IMR-90 (cell line): ENCODE measurements around the gene SMC1B. TPM values are rescaled to one million over a fixed set of nuclear protein-coding genes. Genes with fewer than 3 reads are reported as not detected.

Experiments used
- ATAC-seq: fragments of 200-7000 bp; cut with Tn5 transposase; 2 replicates; pipeline ENCODE4 v1.9.1; 2020; ENCODE audit warnings: low read depth, mild to moderate bottlenecking, moderate library complexity
- BruUV-seq: library from RNA; stranded (reverse); fragments of 400-500 nt; replicated peaks from 2 replicates; lab custom pipeline; 2021; lab: Mats Ljungman, UMichigan
- CTCF ChIA-PET: fragments of 300-600 bp; formaldehyde crosslinking; extraction: SDS; loops from one replicate; lab custom pipeline; 2021; ENCODE audit warnings: antibody characterized with exemption; lab: Yijun Ruan, JAX
- POLR2A ChIA-PET: fragments of 300-600 bp; sonication (Branson Sonifier 250); formaldehyde crosslinking; loops from one replicate; lab custom pipeline; 2022; ENCODE audit warnings: antibody characterized with exemption; ENCODE audit not compliant: unreplicated experiment; lab: Charles Lee
- DNase-seq: peaks from one replicate; pipeline ENCODE4 v3.0.0; 2013
- H2AFZ ChIP-seq: replicated peaks from 2 replicates; pipeline ENCODE3; 2013; ENCODE audit warnings: low read length, mild to moderate bottlenecking; ENCODE audit not compliant: poor library complexity
- H2AK5ac ChIP-seq: 2 replicates; pipeline ENCODE4 v1.6.1; 2013; ENCODE audit warnings: low read depth, low read length, inconsistent platforms
- H2AK9ac ChIP-seq: replicated peaks from 2 replicates; pipeline ENCODE3; 2013; ENCODE audit warnings: mild to moderate bottlenecking, low read depth, low read length, moderate library complexity; ENCODE audit not compliant: poor library complexity
- H2BK120ac ChIP-seq: 2 replicates; pipeline ENCODE4 v1.6.1; 2013; ENCODE audit warnings: low read depth, low read length, inconsistent platforms
- H2BK15ac ChIP-seq: 3 replicates; pipeline ENCODE4 v1.6.1; 2013; ENCODE audit warnings: low read depth, low read length, inconsistent platforms
- H2BK20ac ChIP-seq: 2 replicates; pipeline ENCODE4 v1.6.1; 2013; ENCODE audit warnings: low read depth, mild to moderate bottlenecking, inconsistent platforms, low read length, moderate library complexity
- H2BK5ac ChIP-seq: 2 replicates; pipeline ENCODE4 v1.6.1; 2013; ENCODE audit warnings: mild to moderate bottlenecking, low read depth, low read length, inconsistent platforms; ENCODE audit not compliant: poor library complexity, severe bottlenecking
- H3K14ac ChIP-seq: replicated peaks from 2 replicates; pipeline ENCODE4 v1.6.1; 2013; ENCODE audit warnings: low read depth, low read length, inconsistent platforms
- H3K18ac ChIP-seq: 2 replicates; pipeline ENCODE4 v1.6.1; 2013; ENCODE audit warnings: low read depth, low read length, control low read depth
- H3K23ac ChIP-seq: 2 replicates; pipeline ENCODE4 v1.6.1; 2013; ENCODE audit warnings: low read depth, low read length, inconsistent platforms
- H3K27ac ChIP-seq: 2 replicates; pipeline ENCODE4 v1.5.1; 2013; ENCODE audit warnings: mild to moderate bottlenecking, control low read depth, low read length; ENCODE audit not compliant: insufficient read depth
- H3K27me3 ChIP-seq: 2 replicates; pipeline ENCODE4 v1.6.1; 2013; ENCODE audit warnings: low read length; ENCODE audit not compliant: control insufficient read depth, insufficient read depth
- H3K36me3 ChIP-seq: 2 replicates; pipeline ENCODE4 v1.6.1; 2013; ENCODE audit warnings: low read length, mixed read lengths; ENCODE audit not compliant: control insufficient read depth, insufficient read depth
- H3K4ac ChIP-seq: 2 replicates; pipeline ENCODE4 v1.6.1; 2013; ENCODE audit warnings: low read depth, low read length, inconsistent platforms
- H3K4me1 ChIP-seq: 2 replicates; pipeline ENCODE4 v1.6.1; 2013; ENCODE audit warnings: low read length, mixed read lengths; ENCODE audit not compliant: control insufficient read depth, insufficient read depth
- H3K4me2 ChIP-seq: 2 replicates; pipeline ENCODE4 v1.6.1; 2013; ENCODE audit warnings: low read depth, mild to moderate bottlenecking, control low read depth, low read length, moderate library complexity
- H3K4me3 ChIP-seq: 2 replicates; pipeline ENCODE4 v1.5.1; 2013; ENCODE audit warnings: low read depth, mild to moderate bottlenecking, control low read depth, low read length, moderate library complexity; ENCODE audit not compliant: insufficient read depth
- H3K56ac ChIP-seq: 2 replicates; pipeline ENCODE4 v1.6.1; 2013; ENCODE audit warnings: low read length, inconsistent platforms; ENCODE audit not compliant: insufficient read depth; ENCODE audit errors: extremely low read depth
- H3K79me1 ChIP-seq, 2 experiments: 2 replicates each; pipeline ENCODE4 v1.6.1; 2013; ENCODE audit warnings: low read length in 2 of 2, inconsistent platforms in 1 of 2, low read depth in 1 of 2
- H3K9ac ChIP-seq: 2 replicates; pipeline ENCODE4 v1.6.1; 2013; ENCODE audit warnings: low read depth, low read length, control low read depth
- H3K9me1 ChIP-seq: 2 replicates; pipeline ENCODE4 v1.6.1; 2013; ENCODE audit warnings: low read length, inconsistent platforms; ENCODE audit not compliant: insufficient read depth
- H3K9me3 ChIP-seq: 2 replicates; pipeline ENCODE4 v1.6.1; 2013; ENCODE audit warnings: low read length; ENCODE audit not compliant: control insufficient read depth, insufficient read depth
- H4K20me1 ChIP-seq: 2 replicates; pipeline ENCODE4 v1.6.1; 2013; ENCODE audit warnings: low read length, inconsistent platforms; ENCODE audit not compliant: insufficient read depth
- H4K5ac ChIP-seq: 2 replicates; pipeline ENCODE4 v1.6.1; 2013; ENCODE audit warnings: mild to moderate bottlenecking, low read depth, low read length, control low read depth
- H4K8ac ChIP-seq, 2 experiments: 2 replicates each; pipeline ENCODE4 v1.6.1; 2013; ENCODE audit warnings: low read depth in 2 of 2, low read length in 2 of 2, control low read depth in 1 of 2, inconsistent platforms in 1 of 2
- H4K91ac ChIP-seq: 2 replicates; pipeline ENCODE4 v1.6.1; 2013; ENCODE audit warnings: low read depth, low read length, inconsistent platforms; ENCODE audit not compliant: insufficient read depth
- BHLHE40 ChIP-seq: fragments of 150-350 bp; IDR thresholded peaks from 2 replicates; pipeline ENCODE4 v1.6.1; 2016; ENCODE audit warnings: mild to moderate bottlenecking, low read depth, low read length
- CEBPB ChIP-seq: IDR thresholded peaks from 2 replicates; pipeline ENCODE4 v1.6.1; 2012; ENCODE audit warnings: low read depth, low read length, improper control_type of control experiment
- FOS ChIP-seq: fragments of 150-350 bp; IDR thresholded peaks from 2 replicates; pipeline ENCODE4 v1.6.1; 2016; ENCODE audit warnings: low read depth, low read length
- MAFK ChIP-seq: IDR thresholded peaks from 2 replicates; pipeline ENCODE4 v1.6.1; 2012; ENCODE audit warnings: low read depth, low read length, improper control_type of control experiment
- MAZ ChIP-seq: IDR thresholded peaks from 2 replicates; pipeline ENCODE4 v1.6.1; 2012; ENCODE audit warnings: low read depth, mild to moderate bottlenecking, low read length, improper control_type of control experiment, moderate library complexity, borderline replicate concordance
- NFE2L2 ChIP-seq: fragments of 150-350 bp; IDR thresholded peaks from 2 replicates; pipeline ENCODE4 v1.6.1; 2016; ENCODE audit warnings: low read depth, mild to moderate bottlenecking, low read length
- POLR2A ChIP-seq: IDR thresholded peaks from 2 replicates; pipeline ENCODE4 v1.6.1; 2012; ENCODE audit warnings: mild to moderate bottlenecking, low read depth, low read length
- RAD21 ChIP-seq: IDR thresholded peaks from 2 replicates; pipeline ENCODE4 v1.6.1; 2012; ENCODE audit warnings: low read length, improper control_type of control experiment
- RCOR1 ChIP-seq: IDR thresholded peaks from 2 replicates; pipeline ENCODE4 v1.6.1; 2012; ENCODE audit warnings: mild to moderate bottlenecking, low read length, improper control_type of control experiment; ENCODE audit not compliant: insufficient replicate concordance
- RFX5 ChIP-seq: IDR thresholded peaks from 2 replicates; pipeline ENCODE4 v1.8.0; 2012; ENCODE audit warnings: low read depth, mild to moderate bottlenecking, low read length, moderate library complexity
- SMC3 ChIP-seq: fragments of 150-350 bp; IDR thresholded peaks from 2 replicates; pipeline ENCODE4 v1.6.1; 2016; ENCODE audit warnings: low read depth, mild to moderate bottlenecking, antibody characterized with exemption, low read length, moderate library complexity
- WGBS, 2 experiments: methylation state at CpG; one replicate each; pipeline versions ENCODE4 v1.1.5 to v1.1.7; 2013; ENCODE audit warnings: missing lambda C conversion rate in 2 of 2; ENCODE audit not compliant: insufficient read length in 1 of 2; ENCODE audit errors: extremely low coverage in 2 of 2; 5-methylcytosine and 5-hydroxymethylcytosine counted together
- dilution Hi-C: fragments of 300-500 bp; cut with HindIII; formaldehyde crosslinking; loops from one replicate; pipeline ENCODE4 v1.14.3; 2018; ENCODE audit warnings: low sequenced_read_pairs; ENCODE audit not compliant: unreplicated experiment
- in situ Hi-C: fragments of 300-500 bp; cut with MboI; formaldehyde crosslinking; loops from 3 replicates; pipeline ENCODE4 v1.14.3; 2019; ENCODE audit warnings: low sequenced_read_pairs, inconsistent platforms, mixed read lengths
- intact Hi-C: fragments of 100-400 bp; cut with micrococcal nuclease; formaldehyde crosslinking; loops from 2 replicates; pipeline ENCODE4 v1.10.0; 2022
- polyA plus RNA-seq, 3 experiments: library from polyadenylated mRNA; depleted of rRNA; stranded (reverse); fragments of >200 nt; gene quantifications; 2 replicates each; pipeline ENCODE4 v1.2.3, GENCODE V29; 2012; ENCODE audit warnings: low replicate concordance in 1 of 3
- total RNA-seq: library from RNA; depleted of rRNA; stranded (reverse); fragments of >200 nt; gene quantifications from 2 replicates; pipeline ENCODE4 v1.2.3, GENCODE V29; 2012
- TF ChIP-seq, protein P1 (sequence below): conservative IDR thresholded peaks from 2 replicates; pipeline ENCODE4 v1.5.1; 2012; ENCODE audit warnings: mild to moderate bottlenecking, low read depth, low read length, improper control_type of control experiment
- TF ChIP-seq, protein P2 (sequence below): fragments of 150-350 bp; IDR thresholded peaks from 2 replicates; pipeline ENCODE4 v1.6.1; 2017; ENCODE audit warnings: mild to moderate bottlenecking, antibody characterized with exemption, low read length, low read depth
- TF ChIP-seq, protein P3 (sequence below): fragments of 150-350 bp; IDR thresholded peaks from 2 replicates; pipeline ENCODE4 v1.6.1; 2016; ENCODE audit warnings: low read depth, mild to moderate bottlenecking, low read length, moderate library complexity, borderline replicate concordance

Gene SMC1B
- total and polyA plus RNA-seq, 2 of the 4 experiments (the other 2 are of a cell fraction), result not detected

DNA sequence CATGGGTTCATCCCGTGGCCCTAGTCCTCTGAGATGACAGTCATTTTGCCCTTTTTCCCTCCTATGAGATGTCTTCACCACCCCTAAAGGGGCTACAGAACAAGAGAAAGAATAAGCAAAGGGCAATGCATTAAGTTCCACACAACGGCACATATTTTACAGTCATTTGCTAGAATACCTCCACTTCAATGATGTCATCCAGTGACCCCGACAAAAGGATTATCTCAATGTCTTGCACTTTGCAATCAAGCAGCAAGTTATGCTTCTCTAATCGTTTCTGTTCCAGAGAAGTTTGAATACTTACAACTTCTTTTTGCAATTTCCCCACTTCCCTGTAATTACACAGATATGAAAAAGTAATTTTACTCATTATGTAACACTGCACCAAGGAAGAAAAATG, 53.8 kb downstream of the SMC1B start:
- H3K9me1 ChIP-seq, result no peaks in the 10 kb centered on the region
- peaks cover 18% of the 10 kb centered on the region for H3K27me3 ChIP-seq
- no peak overlapping the region for H4K91ac ChIP-seq
- TF ChIP-seq RAD21 (no peak), RFX5 (no peak), BHLHE40 (no peak), FOS (no peak), MAZ (no peak), CEBPB (no peak), RCOR1 (no peak), NFE2L2 (no peak), MAFK (no peak), POLR2A (no peak), SMC3 (no peak)
- TF ChIP-seq, protein P1, sequence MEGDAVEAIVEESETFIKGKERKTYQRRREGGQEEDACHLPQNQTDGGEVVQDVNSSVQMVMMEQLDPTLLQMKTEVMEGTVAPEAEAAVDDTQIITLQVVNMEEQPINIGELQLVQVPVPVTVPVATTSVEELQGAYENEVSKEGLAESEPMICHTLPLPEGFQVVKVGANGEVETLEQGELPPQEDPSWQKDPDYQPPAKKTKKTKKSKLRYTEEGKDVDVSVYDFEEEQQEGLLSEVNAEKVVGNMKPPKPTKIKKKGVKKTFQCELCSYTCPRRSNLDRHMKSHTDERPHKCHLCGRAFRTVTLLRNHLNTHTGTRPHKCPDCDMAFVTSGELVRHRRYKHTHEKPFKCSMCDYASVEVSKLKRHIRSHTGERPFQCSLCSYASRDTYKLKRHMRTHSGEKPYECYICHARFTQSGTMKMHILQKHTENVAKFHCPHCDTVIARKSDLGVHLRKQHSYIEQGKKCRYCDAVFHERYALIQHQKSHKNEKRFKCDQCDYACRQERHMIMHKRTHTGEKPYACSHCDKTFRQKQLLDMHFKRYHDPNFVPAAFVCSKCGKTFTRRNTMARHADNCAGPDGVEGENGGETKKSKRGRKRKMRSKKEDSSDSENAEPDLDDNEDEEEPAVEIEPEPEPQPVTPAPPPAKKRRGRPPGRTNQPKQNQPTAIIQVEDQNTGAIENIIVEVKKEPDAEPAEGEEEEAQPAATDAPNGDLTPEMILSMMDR, result no peak
- TF ChIP-seq, protein P2, sequence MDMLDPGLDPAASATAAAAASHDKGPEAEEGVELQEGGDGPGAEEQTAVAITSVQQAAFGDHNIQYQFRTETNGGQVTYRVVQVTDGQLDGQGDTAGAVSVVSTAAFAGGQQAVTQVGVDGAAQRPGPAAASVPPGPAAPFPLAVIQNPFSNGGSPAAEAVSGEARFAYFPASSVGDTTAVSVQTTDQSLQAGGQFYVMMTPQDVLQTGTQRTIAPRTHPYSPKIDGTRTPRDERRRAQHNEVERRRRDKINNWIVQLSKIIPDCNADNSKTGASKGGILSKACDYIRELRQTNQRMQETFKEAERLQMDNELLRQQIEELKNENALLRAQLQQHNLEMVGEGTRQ, result no peak
- TF ChIP-seq, protein P3, sequence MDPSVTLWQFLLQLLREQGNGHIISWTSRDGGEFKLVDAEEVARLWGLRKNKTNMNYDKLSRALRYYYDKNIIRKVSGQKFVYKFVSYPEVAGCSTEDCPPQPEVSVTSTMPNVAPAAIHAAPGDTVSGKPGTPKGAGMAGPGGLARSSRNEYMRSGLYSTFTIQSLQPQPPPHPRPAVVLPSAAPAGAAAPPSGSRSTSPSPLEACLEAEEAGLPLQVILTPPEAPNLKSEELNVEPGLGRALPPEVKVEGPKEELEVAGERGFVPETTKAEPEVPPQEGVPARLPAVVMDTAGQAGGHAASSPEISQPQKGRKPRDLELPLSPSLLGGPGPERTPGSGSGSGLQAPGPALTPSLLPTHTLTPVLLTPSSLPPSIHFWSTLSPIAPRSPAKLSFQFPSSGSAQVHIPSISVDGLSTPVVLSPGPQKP, result no peak
- ChIA-PET CTCF (no interaction called here), POLR2A (no interaction called here)
- H2AFZ ChIP-seq, result no peak overlapping the region
- no peak overlapping the region for H3K4me2 ChIP-seq
- no peaks in the 10 kb centered on the region for H4K20me1 ChIP-seq
- dilution Hi-C loops (no loop called here), in situ Hi-C loops (no loop called here), intact Hi-C loops (loop anchor here (5.0 kb wide), 1 partner anchor 38 kb away; no protein-coding TSS in a partner anchor)
- H3K27ac ChIP-seq, result no peak overlapping the region
- no peak overlapping the region for H3K4ac ChIP-seq
- no peak overlapping the region for H3K4me3 ChIP-seq
- H3K9me3 ChIP-seq, result no peaks in the 10 kb centered on the region
- H2BK120ac ChIP-seq, result no peak overlapping the region
- no peak overlapping the region for H2BK5ac ChIP-seq
- no peak overlapping the region for H2BK15ac ChIP-seq
- no peak overlapping the region for H2BK20ac ChIP-seq
- H4K8ac ChIP-seq, result no peak overlapping the region
- H3K36me3 ChIP-seq, result no peaks in the 10 kb centered on the region
- H3K4me1 ChIP-seq, result no peaks in the 10 kb centered on the region
- no peak overlapping the region for H2AK9ac ChIP-seq
- no peaks in the 10 kb centered on the region for H3K79me1 ChIP-seq
- no peak overlapping the region for H3K18ac ChIP-seq
- no peak overlapping the region for H4K5ac ChIP-seq
- 83% methylated on average over 1 of the region's 4 CpGs; no CpG with 5 or more reads in 1 of the 2 experiments for WGBS, 2 experiments
- H3K14ac ChIP-seq, result no peak overlapping the region
- no TSS peak for BruUV-seq
- no peak overlapping the region for H3K9ac ChIP-seq
- H3K56ac ChIP-seq, result no peak overlapping the region
- no peak overlapping the region for H3K23ac ChIP-seq
- DNase-seq, result no peak
- no peak overlapping the region for H2AK5ac ChIP-seq
- no peak for ATAC-seq
